Keratinocyte (primary cell): Measurements from ENCODE around the gene DOCK1. TPM values are rescaled to one million over a fixed set of nuclear protein-coding genes. Genes with fewer than 3 reads are reported as not detected.

Source experiments
- DNase-seq: peaks from one replicate; pipeline ENCODE4 v3.0.0-alpha.2; 2011; ENCODE audit warnings: low read depth, missing footprints, low spot score
- FAIRE-seq: peaks from 2 replicates; lab custom pipeline; 2011; peaks lifted over from hg19 to GRCh38; lab: Jason Lieb, UNC
- H2AFZ ChIP-seq: 2 replicates; pipeline ENCODE4 v1.6.0; 2012; ENCODE audit warnings: low read length, control low read depth, inconsistent platforms; ENCODE audit not compliant: control insufficient read depth
- H3K27ac ChIP-seq: 2 replicates; pipeline ENCODE4 v1.5.1; 2011; ENCODE audit warnings: low read length; ENCODE audit not compliant: control insufficient read depth, insufficient read depth
- H3K27me3 ChIP-seq: 3 replicates; pipeline ENCODE4 v1.6.0; 2011; ENCODE audit warnings: low read length; ENCODE audit not compliant: control insufficient read depth, insufficient read depth; ENCODE audit errors: extremely low read depth
- H3K36me3 ChIP-seq, 2 experiments: 2 replicates in 1 of 2; 3 replicates in 1 of 2; pipeline ENCODE4 v1.5.1; 2011; ENCODE audit warnings: low read length in 2 of 2, mild to moderate bottlenecking in 1 of 2; ENCODE audit not compliant: control insufficient read depth in 2 of 2, insufficient read depth in 2 of 2; ENCODE audit errors: extremely low read depth in 1 of 2
- H3K4me1 ChIP-seq: 3 replicates; pipeline ENCODE4 v1.5.1; 2011; ENCODE audit warnings: low read length; ENCODE audit not compliant: control insufficient read depth, insufficient read depth; ENCODE audit errors: extremely low read depth
- H3K4me2 ChIP-seq: 3 replicates; pipeline ENCODE4 v1.6.0; 2011; ENCODE audit warnings: low read depth, low read length; ENCODE audit not compliant: control insufficient read depth, insufficient read depth; ENCODE audit errors: extremely low read depth
- H3K4me3 ChIP-seq, 3 experiments: fragments of 200-600 bp in 1 of 3; sonication (generic) in 1 of 3; 2 replicates in 2 of 3; 3 replicates in 1 of 3; pipeline ENCODE4 v1.5.1; 2011 to 2016; ENCODE audit warnings: low read length in 3 of 3, mild to moderate bottlenecking in 3 of 3, control low read depth in 2 of 3, inconsistent platforms in 1 of 3, low read depth in 1 of 3, mixed read lengths in 1 of 3, mixed run types in 1 of 3, moderate library complexity in 1 of 3; ENCODE audit not compliant: control insufficient read depth in 2 of 3, insufficient read depth in 2 of 3; ENCODE audit errors: extremely low read depth in 1 of 3
- H3K79me2 ChIP-seq: 2 replicates; pipeline ENCODE4 v1.6.0; 2012; ENCODE audit warnings: low read length; ENCODE audit not compliant: control insufficient read depth, insufficient read depth
- H3K9ac ChIP-seq: 3 replicates; pipeline ENCODE4 v1.6.0; 2011; ENCODE audit warnings: low read length; ENCODE audit not compliant: control insufficient read depth, insufficient read depth; ENCODE audit errors: extremely low read depth
- H3K9me1 ChIP-seq: 3 replicates; pipeline ENCODE4 v1.6.0; 2011; ENCODE audit warnings: low read length; ENCODE audit not compliant: control insufficient read depth, insufficient read depth; ENCODE audit errors: extremely low read depth
- H3K9me3 ChIP-seq: 2 replicates; pipeline ENCODE4 v1.5.1; 2012; ENCODE audit warnings: low read depth, low read length; ENCODE audit not compliant: control insufficient read depth
- H4K20me1 ChIP-seq: 3 replicates; pipeline ENCODE4 v1.6.0; 2011; ENCODE audit warnings: low read length; ENCODE audit not compliant: control insufficient read depth, insufficient read depth; ENCODE audit errors: extremely low read depth
- CTCF ChIP-seq, 3 experiments: IDR thresholded peaks in 1 of 3; conservative IDR thresholded peaks in 1 of 3; optimal IDR thresholded peaks in 1 of 3; 2 replicates in 2 of 3; 3 replicates in 1 of 3; pipeline versions ENCODE3 to v1.5.1; 2011; ENCODE audit warnings: low read length in 3 of 3, mild to moderate bottlenecking in 3 of 3, moderate library complexity in 2 of 3, control low read depth in 1 of 3, inconsistent platforms in 1 of 3; ENCODE audit not compliant: insufficient read depth in 2 of 3; ENCODE audit errors: extremely low read depth in 1 of 3
- EZH2 ChIP-seq: IDR thresholded peaks from one replicate; pipeline ENCODE4 v1.6.1; 2012; ENCODE audit warnings: inconsistent platforms, mild to moderate bottlenecking, low read length, moderate library complexity
- dilution Hi-C: fragments of 300-500 bp; cut with MboI; formaldehyde crosslinking; loops from one replicate; pipeline ENCODE4 v1.7.0; 2020; ENCODE audit warnings: low sequenced_read_pairs; ENCODE audit not compliant: extremely low pct_ligation_motif_present
- polyA plus RNA-seq, 5 experiments: library from polyadenylated mRNA; depleted of rRNA in 3 of 5; stranded (reverse) in 3 of 5; stranded (forward) in 1 of 5; unstranded in 1 of 5; fragments of >200 nt; gene quantifications; 1 replicate in 1 of 5; 2 replicates in 3 of 5; 3 replicates in 1 of 5; pipeline versions ENCODE4 v1.2.1 to v1.2.3, GENCODE V29; 2011 to 2012; ENCODE audit warnings: missing spikeins in 2 of 5, low read depth in 1 of 5, low replicate concordance in 1 of 5

DOCK1 gene
- polyA plus RNA-seq, 1 donor (not counting 4 experiments of a cell fraction or from before 2014, with no cell fraction given) = 15.7 TPM

- no peak overlapping the region for H3K9ac ChIP-seq
- no peak overlapping the region for H3K4me3 ChIP-seq
- H3K9me1 ChIP-seq = no peaks in the 10 kb centered on the region
- H3K36me3 ChIP-seq = peaks cover 0 to 6% of the 10 kb centered on the region in 2 experiments
- no peak for DNase-seq
- H3K79me2 ChIP-seq = no peaks in the 10 kb centered on the region
- no peak overlapping the region for H3K27ac ChIP-seq
- H3K9me3 ChIP-seq = peaks cover 8% of the 10 kb centered on the region
- TF ChIP-seq EZH2 (no peak), CTCF (optimal IDR thresholded peaks at IDR 0.05 in 1 of 3, IDR thresholded peaks at IDR 0.05 in 1 of 3, conservative IDR thresholded peaks at IDR 0.05 in 1 of 3; ENCODE audit: extremely low read depth in 1 of 3, insufficient read depth in 2 of 3, low read length in 3 of 3) (no peak)
- dilution Hi-C loops = no loop called here
- FAIRE-seq = no peak
- H3K4me1 ChIP-seq = no peaks in the 10 kb centered on the region
- H4K20me1 ChIP-seq = no peaks in the 10 kb centered on the region
- no peak overlapping the region for H3K4me2 ChIP-seq
- no peaks in the 10 kb centered on the region for H3K27me3 ChIP-seq
- no peak overlapping the region for H2AFZ ChIP-seq
Measured at GRCh38 chr10:127265288-127265687, 360.1 kb downstream of the DOCK1 start.

GRCh38 chr10:127266431-127266830, 361.2 kb downstream of the DOCK1 start:
- H3K27me3 ChIP-seq = no peaks in the 10 kb centered on the region
- peaks cover 0 to 6% of the 10 kb centered on the region in 2 experiments for H3K36me3 ChIP-seq
- no peak overlapping the region for H3K4me2 ChIP-seq
- no peaks in the 10 kb centered on the region for H3K9me3 ChIP-seq
- H3K27ac ChIP-seq = no peak overlapping the region
- dilution Hi-C loops = no loop called here
- H2AFZ ChIP-seq = no peak overlapping the region
- no peak overlapping the region for H3K4me3 ChIP-seq
- FAIRE-seq (no peak), DNase-seq (no peak)
- H3K4me1 ChIP-seq = no peaks in the 10 kb centered on the region
- no peaks in the 10 kb centered on the region for H3K79me2 ChIP-seq
- no peaks in the 10 kb centered on the region for H3K9me1 ChIP-seq
- H4K20me1 ChIP-seq = no peaks in the 10 kb centered on the region
- TF ChIP-seq EZH2 (no peak), CTCF (optimal IDR thresholded peaks at IDR 0.05 in 1 of 3, IDR thresholded peaks at IDR 0.05 in 1 of 3, conservative IDR thresholded peaks at IDR 0.05 in 1 of 3; ENCODE audit: extremely low read depth in 1 of 3, insufficient read depth in 2 of 3, low read length in 3 of 3) (no peak)
- H3K9ac ChIP-seq = no peak overlapping the region
